ENCODE results near the gene PLXNB3. TPM values are rescaled to one million over a fixed set of nuclear protein-coding genes. Genes with fewer than 3 reads are reported as not detected.
"Not testable (repeated sequence)": the region's sequence is repeated elsewhere in the genome, so short reads cannot be mapped to it uniquely, and the experiment has no call there.

The PLXNB3 gene
- total RNA-seq, 2 donors from 2014 or later: 5.9 to 7.1 TPM

DNA sequence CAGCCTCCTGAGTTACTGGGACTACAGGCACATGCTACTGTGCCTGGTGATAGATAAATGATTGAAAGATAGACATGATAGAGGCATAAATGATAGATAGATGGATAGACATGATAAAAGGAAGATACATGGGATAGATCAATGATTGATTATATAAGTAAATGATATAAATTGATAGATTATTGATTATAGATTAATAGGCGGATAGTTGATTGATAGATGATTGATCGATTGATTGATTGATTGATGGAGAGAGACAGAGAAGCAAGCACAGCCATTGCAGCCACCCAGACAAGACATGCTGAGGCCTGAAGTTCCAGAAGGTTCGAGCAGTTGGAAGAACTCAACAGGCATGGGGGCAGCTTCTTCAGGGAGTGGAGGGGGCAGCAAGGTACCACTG lies 17.7 kb upstream of the PLXNB3 start:
- DNase-seq: no peak
- intact Hi-C loops (cut with DNase I): no loop called here
- no peak for ATAC-seq

DNA sequence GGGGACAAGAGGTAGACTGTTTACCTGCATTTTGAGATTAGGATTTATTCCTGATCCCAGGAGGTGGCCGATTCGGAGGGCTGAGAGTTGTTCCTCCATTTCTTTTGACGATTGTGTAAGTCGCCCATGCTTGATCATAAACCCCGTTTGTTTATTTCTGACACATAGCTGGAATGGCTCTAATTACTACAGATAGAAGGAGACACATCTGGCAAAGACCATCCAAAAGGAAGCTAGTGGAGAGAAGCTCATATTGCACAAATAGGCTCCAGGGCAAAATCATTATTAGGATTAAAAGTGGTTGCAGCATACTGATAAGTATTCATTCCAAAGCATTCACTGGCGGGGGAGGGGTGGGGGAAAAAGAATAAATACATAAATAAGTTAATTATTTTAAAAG lies 17.1 kb upstream of the PLXNB3 start:
- intact Hi-C loops (cut with DNase I); ATAC-seq; DNase-seq: not testable (repeated sequence)

DNA sequence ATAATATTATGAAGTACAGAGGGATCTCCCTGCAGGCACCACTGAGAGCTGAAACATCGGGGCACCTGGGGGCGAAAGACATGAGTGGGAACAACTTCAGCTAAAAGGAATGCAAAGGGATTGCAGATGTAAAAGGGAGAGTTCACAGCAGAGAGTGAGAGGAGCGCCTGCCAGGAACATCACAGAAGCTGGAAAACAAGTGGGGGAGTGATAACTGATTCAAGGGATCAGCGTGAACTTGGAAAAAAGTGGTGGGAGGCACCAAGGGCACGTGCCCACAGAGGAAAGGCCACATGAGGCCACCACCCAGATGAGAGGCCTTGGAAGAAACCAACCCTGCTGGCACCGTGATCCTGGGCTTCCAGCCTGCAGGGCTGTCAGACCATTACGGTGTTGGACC lies 15.0 kb upstream of the PLXNB3 start:
- DNase-seq; intact Hi-C loops (cut with DNase I); ATAC-seq: not testable (repeated sequence)

- no peak for ATAC-seq
- intact Hi-C loops (cut with DNase I): no loop called here
- DNase-seq: no peak
These were observed 13.8 kb upstream of the PLXNB3 start for GRCh38 chrX:153750127-153750774.

DNA sequence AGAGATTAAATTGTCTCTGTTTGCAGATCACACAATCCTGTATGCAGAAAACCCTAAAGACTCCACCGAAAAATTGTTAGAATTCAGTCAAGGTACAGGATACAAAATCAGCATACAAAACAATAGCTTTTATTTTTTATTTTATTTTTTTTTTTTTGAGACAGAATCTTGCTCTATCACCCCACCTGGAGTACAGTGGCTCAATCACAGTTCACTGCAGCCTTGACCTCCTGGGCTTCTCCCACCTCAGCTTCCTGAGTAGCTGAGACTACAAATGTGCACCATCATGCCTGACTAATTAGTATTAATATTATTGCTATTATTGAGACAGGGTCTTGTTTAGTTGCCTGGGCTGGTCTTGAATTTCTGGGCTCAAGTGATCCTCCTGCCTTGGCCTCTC lies 8.9 kb upstream of the PLXNB3 start:
- intact Hi-C loops (cut with DNase I): no loop called here
- DNase-seq (no peak), ATAC-seq (no peak)

- DNase-seq (no peak), ATAC-seq (no peak)
- intact Hi-C loops (cut with DNase I): loop anchor here (5.0 kb wide), 2 partner anchors 190 to 195 kb away; no protein-coding TSS in a partner anchor
These were observed 2.2 kb upstream of the PLXNB3 start for GRCh38 chrX:153761863-153762262.

- intact Hi-C loops (cut with DNase I): loop anchor here (5.0 kb wide), 2 partner anchors 190 to 195 kb away; no protein-coding TSS in a partner anchor
- DNase-seq: no peak
- no peak for ATAC-seq
These were observed 1.3 kb upstream of the PLXNB3 start for GRCh38 chrX:153762626-153763173.

DNA sequence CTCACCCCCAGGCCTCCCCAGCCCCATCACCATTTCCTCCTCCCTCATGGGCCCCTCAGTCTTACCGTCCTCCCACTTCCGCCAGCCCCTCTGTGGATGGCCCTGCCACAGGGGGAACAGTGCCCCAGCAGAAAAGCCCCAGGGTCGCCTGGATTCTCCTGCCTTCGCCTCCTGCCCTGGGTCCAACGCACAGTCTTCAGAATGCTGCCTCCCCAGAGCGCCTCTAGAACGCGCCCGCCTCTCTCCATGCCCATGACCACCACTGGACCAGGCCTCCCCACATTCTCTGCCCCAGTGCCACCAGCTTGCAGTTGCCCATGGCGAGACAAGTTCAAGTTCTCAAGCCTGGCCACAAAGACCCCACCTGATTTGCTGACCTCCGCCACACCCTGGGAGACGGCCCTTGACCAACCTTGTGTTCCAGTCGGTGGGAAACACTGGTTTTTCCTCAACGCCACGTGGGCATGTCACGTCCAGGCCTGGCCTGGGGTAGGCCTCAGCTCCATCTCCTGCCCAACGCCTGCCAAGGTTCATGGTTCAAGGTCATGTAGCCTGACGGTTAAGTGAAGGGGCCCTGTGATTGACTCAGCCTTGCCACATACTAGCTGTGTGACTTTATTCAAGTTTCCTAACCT lies 634 bp upstream of the PLXNB3 start:
- DNase-seq: no peak
- intact Hi-C loops (cut with DNase I): loop anchor here (5.0 kb wide), 2 partner anchors 189 to 194 kb away; no protein-coding TSS in a partner anchor
- no peak for ATAC-seq

DNA sequence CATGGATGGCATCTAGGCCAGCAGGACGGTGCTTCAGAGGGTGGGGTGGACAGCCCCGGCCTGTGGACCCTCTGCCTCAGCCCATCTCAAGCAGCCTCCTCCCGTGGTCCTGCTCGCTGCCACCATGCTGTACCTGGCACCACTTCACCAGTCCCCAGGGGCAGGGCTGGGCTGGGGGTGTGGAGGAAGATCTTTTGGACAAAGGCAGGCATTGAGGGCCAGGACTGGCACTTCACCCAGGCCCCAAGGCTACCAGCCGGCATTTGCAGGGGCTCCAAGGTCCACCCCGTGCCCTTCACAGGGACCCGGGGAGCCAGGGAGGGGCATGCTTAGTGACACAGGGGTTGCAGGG lies 713 bp downstream of the PLXNB3 start:
- no peak for DNase-seq
- no peak for ATAC-seq
- intact Hi-C loops (cut with DNase I): loop anchor here (5.0 kb wide), 2 partner anchors 188 to 193 kb away; no protein-coding TSS in a partner anchor

- intact Hi-C loops (cut with DNase I): no loop called here
- DNase-seq (no peak), ATAC-seq (peak; percentile 42 to 60)
These were observed 1.4 kb downstream of the PLXNB3 start for GRCh38 chrX:153765138-153766079.

- DNase-seq (no peak), ATAC-seq (peak in 1 of 2 donors; percentile 27)
- intact Hi-C loops (cut with DNase I): no loop called here
These were observed 2.2 kb downstream of the PLXNB3 start for GRCh38 chrX:153766098-153766817.

GRCh38 chrX:153766871-153767673 lies 3.0 kb downstream of the PLXNB3 start:
- DNase-seq (peak; percentile 24), ATAC-seq (no peak)
- intact Hi-C loops (cut with DNase I): no loop called here

DNA sequence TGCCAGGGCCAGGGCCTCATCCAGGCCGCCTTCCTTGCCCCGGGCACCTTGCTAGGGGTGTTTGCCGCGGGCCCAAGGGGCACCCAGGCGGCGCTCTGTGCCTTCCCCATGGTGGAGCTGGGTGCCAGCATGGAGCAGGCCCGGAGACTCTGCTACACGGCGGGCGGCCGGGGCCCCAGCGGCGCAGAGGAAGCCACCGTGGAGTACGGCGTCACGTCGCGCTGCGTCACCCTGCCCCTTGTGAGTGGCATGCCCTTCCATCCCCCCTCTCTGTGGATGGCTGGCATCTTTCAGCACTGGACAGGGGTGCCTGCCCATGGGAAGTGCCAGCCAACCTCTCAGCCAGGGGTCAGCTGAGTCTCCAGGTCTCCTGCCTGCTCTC lies 3.6 kb downstream of the PLXNB3 start:
- intact Hi-C loops (cut with DNase I): no loop called here
- DNase-seq (no peak), ATAC-seq (no peak)

GRCh38 chrX:153768311-153769157 lies 4.5 kb downstream of the PLXNB3 start:
- intact Hi-C loops (cut with DNase I): no loop called here
- DNase-seq (no peak), ATAC-seq (no peak)

- no peak for DNase-seq
- no peak for ATAC-seq
- intact Hi-C loops (cut with DNase I): no loop called here
These were observed 5.3 kb downstream of the PLXNB3 start for GRCh38 chrX:153769158-153769864.

GRCh38 chrX:153769865-153770600 lies 6.0 kb downstream of the PLXNB3 start:
- DNase-seq (no peak), ATAC-seq (no peak)
- intact Hi-C loops (cut with DNase I): no loop called here
